NB4 (cell line): ENCODE results near the gene RRP1.

Source experiments
- DNase-seq: peaks from one replicate; pipeline ENCODE4 v3.0.0; 2010; ENCODE audit warnings: low read depth
- H3K4me3 ChIP-seq: one replicate; pipeline ENCODE4 v1.5.1; 2011; ENCODE audit warnings: mild to moderate bottlenecking, low read depth, low read length, moderate library complexity
- MAX ChIP-seq: IDR thresholded peaks from 2 replicates; pipeline ENCODE4 v1.6.1; 2011; ENCODE audit warnings: low read depth, low read length
- MYC ChIP-seq: IDR thresholded peaks from 2 replicates; pipeline ENCODE4 v1.6.1; 2011; ENCODE audit warnings: low read depth, low read length
- POLR2A ChIP-seq: IDR thresholded peaks from 2 replicates; pipeline ENCODE4 v1.6.1; 2011; ENCODE audit warnings: mild to moderate bottlenecking; ENCODE audit not compliant: insufficient read length; ENCODE audit errors: extremely low read depth
- TF ChIP-seq, protein P1 (sequence below): IDR thresholded peaks from one replicate; pipeline ENCODE4 v1.5.1; 2012; ENCODE audit warnings: low read depth, low read length

RRP1 gene

DNA sequence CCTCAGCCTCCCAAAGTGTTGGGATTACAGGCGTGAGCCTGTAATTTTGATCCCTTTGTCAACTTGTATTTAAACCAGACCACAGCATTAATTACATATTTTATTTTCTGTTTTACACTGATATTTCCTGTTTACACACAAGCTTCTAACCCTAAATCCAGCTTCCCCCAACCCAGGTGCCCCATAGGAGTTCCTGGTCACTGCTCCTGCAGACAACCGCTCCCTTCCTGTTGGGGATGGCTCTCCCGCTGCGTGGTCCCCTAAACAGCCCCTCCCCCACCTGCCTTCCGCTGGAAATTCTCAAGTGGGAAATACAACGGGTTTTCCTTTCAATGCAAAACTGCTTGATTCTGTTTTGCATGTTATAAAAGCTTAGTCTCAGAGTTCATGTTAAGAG lies 17.0 kb upstream of the RRP1 start:
- H3K4me3 ChIP-seq, result no peak overlapping the region
- DNase-seq, result no peak
- no peak for TF ChIP-seq MYC
- TF ChIP-seq POLR2A, result no peak
- TF ChIP-seq, protein P1, sequence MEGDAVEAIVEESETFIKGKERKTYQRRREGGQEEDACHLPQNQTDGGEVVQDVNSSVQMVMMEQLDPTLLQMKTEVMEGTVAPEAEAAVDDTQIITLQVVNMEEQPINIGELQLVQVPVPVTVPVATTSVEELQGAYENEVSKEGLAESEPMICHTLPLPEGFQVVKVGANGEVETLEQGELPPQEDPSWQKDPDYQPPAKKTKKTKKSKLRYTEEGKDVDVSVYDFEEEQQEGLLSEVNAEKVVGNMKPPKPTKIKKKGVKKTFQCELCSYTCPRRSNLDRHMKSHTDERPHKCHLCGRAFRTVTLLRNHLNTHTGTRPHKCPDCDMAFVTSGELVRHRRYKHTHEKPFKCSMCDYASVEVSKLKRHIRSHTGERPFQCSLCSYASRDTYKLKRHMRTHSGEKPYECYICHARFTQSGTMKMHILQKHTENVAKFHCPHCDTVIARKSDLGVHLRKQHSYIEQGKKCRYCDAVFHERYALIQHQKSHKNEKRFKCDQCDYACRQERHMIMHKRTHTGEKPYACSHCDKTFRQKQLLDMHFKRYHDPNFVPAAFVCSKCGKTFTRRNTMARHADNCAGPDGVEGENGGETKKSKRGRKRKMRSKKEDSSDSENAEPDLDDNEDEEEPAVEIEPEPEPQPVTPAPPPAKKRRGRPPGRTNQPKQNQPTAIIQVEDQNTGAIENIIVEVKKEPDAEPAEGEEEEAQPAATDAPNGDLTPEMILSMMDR, result no peak
- no peak for TF ChIP-seq MAX

DNA sequence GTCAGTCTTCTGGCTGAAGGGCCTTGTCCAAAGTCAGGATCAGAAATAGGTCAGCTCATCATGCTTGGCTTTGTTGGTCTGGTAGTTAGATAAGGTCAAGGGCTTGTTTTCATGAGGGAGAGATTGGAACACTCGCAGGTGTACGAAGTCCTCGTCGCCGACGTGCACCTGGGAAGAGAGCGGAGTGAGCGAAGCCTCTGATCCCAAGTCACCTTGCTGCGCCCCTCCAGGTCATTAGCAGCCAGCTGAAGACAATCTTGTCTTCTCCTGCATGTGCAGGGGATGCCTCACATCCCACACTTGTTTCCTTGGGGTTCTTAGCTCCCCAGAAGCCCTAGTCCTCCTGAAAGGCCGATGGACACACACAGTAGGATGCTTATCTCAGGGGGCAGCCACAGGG lies 15.2 kb upstream of the RRP1 start:
- no peak for DNase-seq
- no peak overlapping the region for H3K4me3 ChIP-seq
- TF ChIP-seq MAX (no peak), POLR2A (no peak), MYC (no peak)
- TF ChIP-seq, protein P1, result no peak

DNA sequence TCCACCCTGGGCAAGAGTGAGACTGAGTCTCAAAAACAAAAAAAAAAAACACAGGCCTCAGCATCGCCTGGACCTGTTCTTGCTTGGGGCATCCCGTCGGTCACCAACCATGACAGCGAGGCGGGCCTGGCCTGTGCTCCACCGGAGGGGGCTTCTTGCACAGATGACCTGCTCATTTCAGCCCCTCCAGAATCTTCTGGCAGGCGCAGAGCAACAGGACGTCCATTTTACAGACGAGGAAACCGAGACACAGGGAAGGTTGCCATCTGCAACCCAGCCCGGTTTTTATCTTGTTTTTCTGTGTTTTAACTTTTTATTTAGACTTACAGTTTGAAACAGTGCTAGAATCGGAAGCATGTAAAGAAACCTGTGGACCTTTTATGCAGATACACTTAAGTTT lies 14.2 kb upstream of the RRP1 start:
- DNase-seq, result no peak
- no peak for TF ChIP-seq MAX
- TF ChIP-seq MYC, result no peak
- TF ChIP-seq, protein P1, result no peak
- TF ChIP-seq POLR2A, result no peak
- peak overlapping the region; percentile 67 for H3K4me3 ChIP-seq

GRCh38 chr21:43775795-43776430 lies 13.5 kb upstream of the RRP1 start, which contains the start of gene CSTB:
Gene CSTB, minus strand, starts transcription at chr21:43776308. Its CDS starts 39 bp downstream, at chr21:43776269.
- TF ChIP-seq MYC, result no peak; the same call in 1 of the 2 replicates
- TF ChIP-seq, protein P1, result no peak
- TF ChIP-seq MAX, result peak; percentile 82
- TF ChIP-seq POLR2A, result peak; percentile 65
- DNase-seq, result peak; percentile 85
- H3K4me3 ChIP-seq, result peak within 1 kb of the TSS; percentile 67

- TF ChIP-seq, protein P1, result no peak
- TF ChIP-seq MYC (no peak), MAX (no peak), POLR2A (no peak)
- no peak for DNase-seq
- H3K4me3 ChIP-seq, result no peak overlapping the region
These were observed 11.4 kb upstream of the RRP1 start for GRCh38 chr21:43777953-43778352.
